ENCODE results near the gene GGNBP2. TPM values are rescaled to one million over a fixed set of nuclear protein-coding genes. Genes with fewer than 3 reads are reported as not detected.

The GGNBP2 gene
- polyA plus RNA-seq, 1 of the 3 experiments (the other 2 are of a cell fraction): 79.3 TPM

GRCh38 chr17:36495076-36495578, 49.6 kb upstream of the GGNBP2 start:
- peaks cover 28% of the 10 kb centered on the region for H3K79me2 ChIP-seq (ENCODE audit: insufficient read depth)
- no peak overlapping the region for H2AFZ ChIP-seq (ENCODE audit: low read depth)
- DNase-seq: no peak
- POLR2A ChIA-PET: interaction anchor here (1.1 kb wide), 1 partner anchor 9 kb away, joined by 5 read pairs; the partner anchor contains the start of gene ZNHIT3
- H3K9me3 ChIP-seq: no peaks in the 10 kb centered on the region
- no peaks in the 10 kb centered on the region for H3F3A ChIP-seq (replicated peaks; ENCODE audit: insufficient read depth)
- WGBS (ENCODE audit: low lambda C conversion rate): 76% methylated on average over 3 of the region's 3 CpGs
- no peak overlapping the region for H3K9ac ChIP-seq
- CTCF ChIA-PET: interaction anchor here (1.1 to 1.5 kb wide), 2 partner anchors 12 to 39 kb away, joined by 3 to 13 read pairs; partner anchors contain the start of genes MYO19 and PIGW
- TF ChIP-seq POLR2AphosphoS5 (IDR thresholded peaks at IDR 0.05; ENCODE audit: low read depth, low read length) (no peak), ELF1 (IDR thresholded peaks at IDR 0.05) (no peak), RAD21 (IDR thresholded peaks at IDR 0.05; ENCODE audit: low read length) (no peak), EP300 (IDR thresholded peaks at IDR 0.05; ENCODE audit: borderline replicate concordance in 1 of 2, low read depth in 1 of 2, low read length in 1 of 2) (no peak), TCF12 (IDR thresholded peaks at IDR 0.05) (no peak), EZH2phosphoT487 (IDR thresholded peaks at IDR 0.05; ENCODE audit: borderline replicate concordance, low read depth) (no peak), REST (IDR thresholded peaks at IDR 0.05; ENCODE audit: low read depth, low read length) (no peak), USF2 (IDR thresholded peaks at IDR 0.05; ENCODE audit: borderline replicate concordance, low read depth, low read length) (no peak), IRF3 (IDR thresholded peaks at IDR 0.05; ENCODE audit: low read depth, low read length) (no peak), ZBTB33 (IDR thresholded peaks at IDR 0.05; ENCODE audit: borderline replicate concordance, low read depth) (no peak), GABPA (IDR thresholded peaks at IDR 0.05; ENCODE audit: low read depth) (no peak), NFIC (IDR thresholded peaks at IDR 0.05; ENCODE audit: borderline replicate concordance) (no peak), YY1 (IDR thresholded peaks at IDR 0.05; ENCODE audit: low read depth) (no peak), RCOR1 (IDR thresholded peaks at IDR 0.05; ENCODE audit: low read length) (no peak), FOXM1 (IDR thresholded peaks at IDR 0.05; ENCODE audit: low read depth) (no peak), GATA2 (CRISPR knock-in tag; IDR thresholded peaks at IDR 0.05) (no peak), USF1 (IDR thresholded peaks at IDR 0.05; ENCODE audit: borderline replicate concordance, low read depth) (no peak), MXI1 (IDR thresholded peaks at IDR 0.05; ENCODE audit: low read depth, low read length) (no peak)
- no peaks in the 10 kb centered on the region for H3K27me3 ChIP-seq (ENCODE audit: insufficient read depth)
- H4K20me1 ChIP-seq (ENCODE audit: insufficient read depth): peaks cover 8% of the 10 kb centered on the region; the same call in 1 of the 2 replicates
- no peaks in the 10 kb centered on the region for H3K9me2 ChIP-seq
- no peak overlapping the region for H3K27ac ChIP-seq (ENCODE audit: low read depth in 2 of 2, low read length in 1 of 2)
- H3K36me3 ChIP-seq (replicated peaks in 1 of 2; ENCODE audit: control insufficient read depth in 1 of 2, insufficient read depth in 2 of 2, low read length in 1 of 2): peaks cover 47 to 59% of the 10 kb centered on the region in 2 experiments
- no peak overlapping the region for H3K4me3 ChIP-seq (ENCODE audit: low read depth in 2 of 2, low read length in 1 of 2)
- no peak overlapping the region for H3K4me2 ChIP-seq
- peaks cover 0 to 22% of the 10 kb centered on the region in 2 experiments; a peak in 1 of 4 replicates for H3K4me1 ChIP-seq (ENCODE audit: control insufficient read depth in 1 of 2, insufficient read depth in 2 of 2, low read depth in 1 of 2, low read length in 1 of 2)
